GM12801 (cell line): ENCODE data around the gene ATG10.

Experiments used
- TF ChIP-seq, protein P1 (sequence below): IDR thresholded peaks from one replicate; pipeline ENCODE4 v1.5.1; 2011; ENCODE audit warnings: control low read depth; ENCODE audit not compliant: insufficient read length; ENCODE audit errors: extremely low read depth

The ATG10 gene

DNA sequence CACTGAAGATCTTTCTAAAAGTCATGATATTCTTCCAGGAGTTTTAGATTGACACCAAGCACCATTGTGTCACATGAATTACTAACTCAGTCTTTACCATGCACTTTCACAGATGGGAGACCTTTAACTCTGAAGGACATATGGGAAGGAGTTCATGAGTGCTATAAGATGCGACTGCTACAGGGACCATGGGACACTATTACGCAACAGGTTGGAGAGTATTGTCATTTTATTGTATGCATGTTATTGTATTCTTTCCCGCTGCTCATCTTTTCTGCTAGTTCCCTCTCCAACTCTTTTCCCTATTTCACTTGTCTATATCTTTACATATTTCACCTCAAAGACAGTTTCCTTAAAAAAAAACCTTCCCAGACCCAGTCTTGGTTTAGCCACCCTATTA lies 206.6 kb downstream of the ATG10 start:
- TF ChIP-seq, protein P1, sequence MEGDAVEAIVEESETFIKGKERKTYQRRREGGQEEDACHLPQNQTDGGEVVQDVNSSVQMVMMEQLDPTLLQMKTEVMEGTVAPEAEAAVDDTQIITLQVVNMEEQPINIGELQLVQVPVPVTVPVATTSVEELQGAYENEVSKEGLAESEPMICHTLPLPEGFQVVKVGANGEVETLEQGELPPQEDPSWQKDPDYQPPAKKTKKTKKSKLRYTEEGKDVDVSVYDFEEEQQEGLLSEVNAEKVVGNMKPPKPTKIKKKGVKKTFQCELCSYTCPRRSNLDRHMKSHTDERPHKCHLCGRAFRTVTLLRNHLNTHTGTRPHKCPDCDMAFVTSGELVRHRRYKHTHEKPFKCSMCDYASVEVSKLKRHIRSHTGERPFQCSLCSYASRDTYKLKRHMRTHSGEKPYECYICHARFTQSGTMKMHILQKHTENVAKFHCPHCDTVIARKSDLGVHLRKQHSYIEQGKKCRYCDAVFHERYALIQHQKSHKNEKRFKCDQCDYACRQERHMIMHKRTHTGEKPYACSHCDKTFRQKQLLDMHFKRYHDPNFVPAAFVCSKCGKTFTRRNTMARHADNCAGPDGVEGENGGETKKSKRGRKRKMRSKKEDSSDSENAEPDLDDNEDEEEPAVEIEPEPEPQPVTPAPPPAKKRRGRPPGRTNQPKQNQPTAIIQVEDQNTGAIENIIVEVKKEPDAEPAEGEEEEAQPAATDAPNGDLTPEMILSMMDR = no peak

DNA sequence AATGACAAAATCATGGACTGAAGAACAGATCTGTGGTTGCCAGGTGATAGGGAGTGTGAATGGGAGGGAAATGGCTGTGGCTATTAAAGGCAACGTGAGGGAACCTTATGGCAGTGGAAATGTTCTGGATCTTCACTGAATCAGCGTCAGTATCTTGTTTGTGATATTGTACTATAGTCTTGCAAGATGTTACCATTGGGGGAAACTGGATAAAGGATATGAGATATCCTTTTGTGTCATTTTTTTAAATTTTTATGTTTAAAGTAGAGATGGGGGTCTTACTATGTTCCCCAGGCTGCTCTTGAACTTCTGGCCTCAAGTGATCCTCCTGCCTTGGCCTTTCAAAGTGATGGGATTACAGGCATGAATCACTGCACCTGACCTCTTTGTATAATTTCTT lies 210.8 kb downstream of the ATG10 start:
- TF ChIP-seq, protein P1 = no peak

DNA sequence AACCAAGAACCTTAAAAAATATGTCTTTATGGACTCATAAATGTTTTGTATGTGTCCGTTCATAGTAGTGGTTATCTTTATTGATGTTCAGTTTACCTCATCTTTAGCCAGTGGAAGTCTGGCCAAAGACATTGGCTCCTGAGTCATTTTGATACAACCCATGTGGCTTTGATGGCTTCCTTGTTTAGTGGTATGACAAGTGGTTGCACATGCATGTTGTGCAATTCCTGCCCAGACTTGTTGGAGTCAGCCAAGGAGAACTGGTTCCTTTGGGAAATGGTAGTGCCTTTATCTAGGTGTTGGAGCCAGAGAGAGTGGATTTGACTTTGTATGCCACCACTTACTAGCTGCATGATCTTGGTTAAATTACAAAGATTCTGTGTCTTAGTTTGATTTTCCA lies 212.0 kb downstream of the ATG10 start:
- TF ChIP-seq, protein P1 = no peak

DNA sequence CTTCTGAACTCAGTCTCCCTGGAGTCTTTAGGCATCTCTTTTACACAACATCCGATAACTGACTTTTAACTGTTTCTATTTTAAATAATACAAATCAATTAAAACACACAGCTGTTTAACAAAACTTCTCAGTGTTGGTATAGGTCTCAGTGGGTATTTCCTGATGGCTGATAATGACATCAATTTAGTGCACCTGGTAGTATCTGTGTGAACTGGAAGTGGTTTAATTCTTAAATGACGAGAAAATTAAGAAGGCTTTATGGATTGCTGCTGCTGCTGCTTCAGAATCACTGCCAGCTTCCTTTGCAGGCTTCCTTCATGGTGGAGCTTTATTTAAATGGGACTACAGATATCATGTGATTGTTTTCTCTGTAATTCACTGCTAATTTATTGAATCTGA lies 214.0 kb downstream of the ATG10 start:
- TF ChIP-seq, protein P1 = no peak

DNA sequence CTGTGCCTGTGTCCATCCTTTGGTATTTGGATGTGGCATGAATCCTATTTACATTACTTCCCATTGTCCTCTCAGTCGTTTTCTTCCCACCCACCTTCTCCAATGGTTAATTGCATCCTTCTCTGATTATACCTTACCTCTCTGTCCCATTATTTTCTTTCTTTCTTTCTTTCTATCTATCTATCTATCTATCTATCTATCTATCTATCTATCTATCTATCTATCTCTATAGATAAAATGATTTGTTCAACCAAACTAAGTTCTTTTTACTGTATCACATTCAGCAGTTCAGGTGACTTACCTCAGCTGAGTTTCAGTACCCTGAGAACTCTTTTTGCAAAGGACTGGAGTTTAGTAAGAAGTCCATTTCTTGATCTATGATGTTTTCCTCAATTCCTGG lies 225.7 kb downstream of the ATG10 start:
- TF ChIP-seq, protein P1 = no peak

DNA sequence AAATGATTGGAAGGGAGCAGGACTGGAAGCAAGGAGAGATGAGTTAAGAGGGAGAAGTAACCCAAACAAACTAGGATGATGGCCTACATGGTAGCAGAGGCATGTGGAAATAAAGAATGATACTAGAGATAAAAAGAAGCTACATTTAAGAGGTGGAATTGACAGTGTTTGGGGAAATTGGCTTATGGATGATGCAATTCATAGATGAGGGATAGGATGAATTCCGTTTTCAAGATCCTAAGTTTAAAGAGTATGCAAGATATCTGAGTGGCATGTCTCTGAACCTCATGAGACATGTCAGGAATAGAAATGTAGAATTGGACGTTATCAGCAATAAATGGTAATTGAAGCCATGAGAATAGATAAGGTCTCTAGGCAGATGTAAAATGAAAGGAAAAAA lies 232.7 kb downstream of the ATG10 start:
- TF ChIP-seq, protein P1 = no peak

DNA sequence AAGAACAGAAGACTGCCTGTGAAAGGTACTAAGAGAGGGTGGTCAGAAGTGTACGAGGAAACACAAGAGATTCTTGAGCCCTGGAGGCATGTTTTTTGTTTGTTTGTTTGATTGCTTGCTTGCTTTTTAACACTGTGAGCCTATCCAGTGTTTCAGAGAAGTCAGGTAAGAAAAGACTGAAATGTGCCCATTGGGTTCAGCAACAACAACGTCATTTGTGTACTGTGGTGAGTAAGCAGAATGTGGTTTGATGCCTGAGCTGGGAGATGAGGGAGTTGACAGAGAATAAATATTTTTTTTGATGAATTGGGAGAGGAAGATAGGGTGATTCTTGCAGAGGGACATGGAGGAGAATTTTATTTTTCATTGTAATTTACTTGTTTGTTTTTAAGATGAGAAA lies 233.2 kb downstream of the ATG10 start:
- TF ChIP-seq, protein P1 = no peak

DNA sequence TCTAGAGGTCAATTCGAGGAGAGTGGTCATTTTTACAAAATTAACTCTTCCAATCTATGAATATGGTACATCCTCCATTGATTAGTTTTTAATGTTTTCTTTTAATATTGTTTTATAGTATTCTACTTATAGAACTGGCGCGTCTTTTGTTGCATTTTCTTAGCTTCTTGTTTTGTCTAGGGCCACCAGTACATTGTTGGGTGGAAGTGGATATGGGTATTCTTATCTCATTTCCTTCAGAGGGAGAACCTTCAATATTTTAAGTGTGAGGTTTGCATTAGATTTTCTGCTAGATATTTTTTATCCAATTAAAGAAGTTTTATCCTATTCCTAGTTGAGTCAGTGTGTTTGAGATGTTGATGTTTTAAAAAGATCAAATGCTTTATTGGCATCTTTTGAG lies 236.5 kb downstream of the ATG10 start:
- TF ChIP-seq, protein P1 = no peak
